ENCODE data around the gene SUZ12.
A peak's percentile ranks its signal among the peaks of the same experiment; 100 is the strongest.
"Not testable (repeated sequence)": the region's sequence is repeated elsewhere in the genome, so short reads cannot be mapped to it uniquely, and the experiment has no call there.

Gene SUZ12

DNA sequence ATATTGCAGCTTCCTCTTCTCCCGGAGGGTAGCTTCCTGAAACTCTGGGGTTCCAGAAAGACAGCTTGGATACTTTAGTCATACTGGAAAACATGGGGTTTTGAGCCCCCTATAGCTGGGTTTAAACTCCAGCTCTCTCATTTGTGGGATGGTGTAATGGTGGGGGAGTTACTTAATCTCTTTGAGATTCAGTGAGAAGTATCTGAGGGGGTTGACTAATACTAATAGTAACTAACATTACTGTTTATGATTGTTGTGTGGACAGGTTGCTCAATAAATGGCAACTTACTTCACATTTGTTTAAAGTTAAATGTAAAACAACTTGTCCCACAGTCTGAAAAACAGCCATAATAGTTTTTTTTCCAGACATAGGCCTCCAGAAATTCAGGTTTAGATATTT lies 5.1 kb upstream of the SUZ12 start:
- DNase-seq (ENCODE audit: low read depth), result no peak
- no peak overlapping the region for H3K4me3 ChIP-seq (ENCODE audit: low read depth, low read length)
- TF ChIP-seq, protein P1, sequence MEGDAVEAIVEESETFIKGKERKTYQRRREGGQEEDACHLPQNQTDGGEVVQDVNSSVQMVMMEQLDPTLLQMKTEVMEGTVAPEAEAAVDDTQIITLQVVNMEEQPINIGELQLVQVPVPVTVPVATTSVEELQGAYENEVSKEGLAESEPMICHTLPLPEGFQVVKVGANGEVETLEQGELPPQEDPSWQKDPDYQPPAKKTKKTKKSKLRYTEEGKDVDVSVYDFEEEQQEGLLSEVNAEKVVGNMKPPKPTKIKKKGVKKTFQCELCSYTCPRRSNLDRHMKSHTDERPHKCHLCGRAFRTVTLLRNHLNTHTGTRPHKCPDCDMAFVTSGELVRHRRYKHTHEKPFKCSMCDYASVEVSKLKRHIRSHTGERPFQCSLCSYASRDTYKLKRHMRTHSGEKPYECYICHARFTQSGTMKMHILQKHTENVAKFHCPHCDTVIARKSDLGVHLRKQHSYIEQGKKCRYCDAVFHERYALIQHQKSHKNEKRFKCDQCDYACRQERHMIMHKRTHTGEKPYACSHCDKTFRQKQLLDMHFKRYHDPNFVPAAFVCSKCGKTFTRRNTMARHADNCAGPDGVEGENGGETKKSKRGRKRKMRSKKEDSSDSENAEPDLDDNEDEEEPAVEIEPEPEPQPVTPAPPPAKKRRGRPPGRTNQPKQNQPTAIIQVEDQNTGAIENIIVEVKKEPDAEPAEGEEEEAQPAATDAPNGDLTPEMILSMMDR (IDR thresholded peaks at IDR 0.05; ENCODE audit: insufficient read depth, low read depth, low read length, missing control alignments), result no peak

DNA sequence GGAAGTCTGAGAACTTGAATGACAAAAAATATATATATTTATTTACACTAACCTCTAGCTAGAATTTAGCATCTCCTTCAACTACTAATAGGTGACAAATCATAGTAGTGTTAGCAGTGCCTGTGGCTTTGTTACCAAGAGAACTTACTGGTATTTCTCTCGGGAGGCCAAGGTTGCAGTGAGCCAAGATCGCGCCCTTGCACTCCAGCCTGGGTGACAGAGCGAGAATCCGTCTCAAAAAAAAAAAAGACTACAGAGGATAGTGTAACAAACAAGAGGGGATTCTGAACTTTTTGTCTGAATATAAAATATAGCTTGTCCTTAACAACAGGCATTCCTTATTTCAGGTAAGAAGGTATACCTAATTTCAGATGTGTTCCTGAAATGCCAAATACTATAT lies 1.3 kb upstream of the SUZ12 start:
- TF ChIP-seq, protein P1 (IDR thresholded peaks at IDR 0.05; ENCODE audit: insufficient read depth, low read depth, low read length, missing control alignments), result no peak
- no peak for DNase-seq (ENCODE audit: low read depth)
- no peak overlapping the region for H3K4me3 ChIP-seq (ENCODE audit: low read depth, low read length)

DNA sequence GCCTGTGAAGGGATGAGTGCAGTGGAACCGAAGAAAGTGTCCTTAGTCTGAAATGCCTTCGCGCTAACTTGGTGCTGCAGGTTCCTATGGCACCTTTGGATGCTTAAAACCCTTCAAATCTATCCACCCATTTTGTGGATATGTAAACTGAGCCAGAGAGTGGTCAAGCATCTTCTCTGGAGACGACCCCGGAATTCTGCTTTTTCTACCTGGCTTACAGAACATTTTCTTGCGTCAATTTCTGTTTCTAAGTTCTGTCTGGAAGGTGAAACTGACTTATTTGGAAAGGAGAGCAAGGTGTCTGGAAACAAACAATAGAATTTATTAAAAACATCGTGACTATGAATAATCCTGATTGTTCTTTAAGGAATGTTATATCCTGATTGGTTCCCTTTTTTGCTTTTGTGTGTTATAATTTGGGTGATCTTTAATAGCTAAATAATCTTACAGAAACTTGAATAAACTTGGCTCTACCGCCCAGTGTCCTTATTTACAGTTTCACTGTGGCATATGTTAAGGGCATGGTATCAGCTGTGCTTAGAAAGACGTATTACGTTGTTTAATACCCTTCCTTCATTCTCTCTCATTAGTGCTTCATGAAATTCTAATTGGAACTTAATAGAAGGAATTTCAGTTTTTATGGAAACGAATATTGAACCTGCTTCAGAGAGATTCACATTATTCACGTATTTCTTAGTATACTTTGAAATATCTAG lies 1.3 kb downstream of the SUZ12 start:
- not testable (repeated sequence) for DNase-seq (ENCODE audit: low read depth)
- peak overlapping the region; percentile 75 for H3K4me3 ChIP-seq (ENCODE audit: low read depth, low read length)

DNA sequence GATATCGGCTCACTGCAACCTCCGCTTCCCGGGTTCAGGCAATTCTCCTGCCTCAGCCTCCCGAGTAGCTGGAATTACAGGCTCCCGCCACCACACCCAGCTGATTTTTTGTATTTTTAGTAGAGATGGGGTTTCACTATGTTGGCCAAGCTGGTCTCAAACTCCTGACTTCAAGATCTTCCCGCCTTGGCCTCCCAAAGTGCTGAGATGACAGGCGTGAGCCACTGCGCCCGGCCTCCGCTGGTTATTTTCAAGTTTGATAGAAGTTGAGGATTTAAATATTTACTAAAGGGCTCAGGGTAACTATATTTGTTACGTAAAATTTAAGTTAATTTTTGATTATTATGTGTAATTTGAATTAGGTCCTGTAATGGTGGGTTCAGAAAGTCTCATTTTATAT lies 5.1 kb downstream of the SUZ12 start:
- not testable (repeated sequence) for DNase-seq (ENCODE audit: low read depth); H3K4me3 ChIP-seq (ENCODE audit: low read depth, low read length)

DNA sequence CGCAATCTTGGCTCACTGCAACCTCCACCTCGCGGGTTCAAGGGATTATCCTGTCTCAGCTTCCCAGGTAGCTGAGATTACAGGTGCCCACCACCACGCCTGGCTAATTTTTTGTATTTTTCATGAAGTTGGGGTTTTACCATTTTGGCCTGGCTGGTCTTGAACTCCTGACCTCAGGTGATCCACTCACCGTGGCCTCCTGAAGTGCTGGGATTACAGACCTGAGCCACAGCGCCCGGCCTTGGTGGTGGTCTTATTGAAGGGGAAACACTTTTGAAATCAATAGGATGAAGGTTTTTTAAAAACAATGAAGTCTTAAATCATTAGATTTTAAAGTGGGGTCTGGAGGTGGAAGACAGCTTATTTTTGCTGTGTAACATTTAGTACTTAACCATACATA lies 5.6 kb downstream of the SUZ12 start:
- DNase-seq (ENCODE audit: low read depth); H3K4me3 ChIP-seq (ENCODE audit: low read depth, low read length): not testable (repeated sequence)

DNA sequence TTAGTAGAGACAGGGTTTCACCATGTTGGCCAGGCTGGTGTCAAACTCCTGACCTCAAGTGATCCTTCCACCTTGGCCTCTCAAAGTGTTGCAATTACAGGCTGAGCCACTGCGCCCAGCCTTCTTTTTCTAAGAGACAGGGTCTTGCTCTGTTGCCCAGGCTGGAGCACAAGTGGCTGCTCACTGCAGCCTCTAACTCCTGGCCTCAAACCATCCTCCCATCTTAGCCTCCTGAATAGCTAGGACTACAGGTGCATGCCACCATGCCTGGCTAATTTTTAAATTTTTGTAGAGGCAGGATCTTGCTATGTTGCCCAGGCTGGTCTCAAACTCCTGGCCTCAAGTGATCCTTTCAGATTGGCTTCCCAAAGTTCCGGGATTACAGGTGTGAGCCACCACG lies 15.1 kb downstream of the SUZ12 start:
- not testable (repeated sequence) for DNase-seq (ENCODE audit: low read depth); H3K4me3 ChIP-seq (ENCODE audit: low read depth, low read length)

DNA sequence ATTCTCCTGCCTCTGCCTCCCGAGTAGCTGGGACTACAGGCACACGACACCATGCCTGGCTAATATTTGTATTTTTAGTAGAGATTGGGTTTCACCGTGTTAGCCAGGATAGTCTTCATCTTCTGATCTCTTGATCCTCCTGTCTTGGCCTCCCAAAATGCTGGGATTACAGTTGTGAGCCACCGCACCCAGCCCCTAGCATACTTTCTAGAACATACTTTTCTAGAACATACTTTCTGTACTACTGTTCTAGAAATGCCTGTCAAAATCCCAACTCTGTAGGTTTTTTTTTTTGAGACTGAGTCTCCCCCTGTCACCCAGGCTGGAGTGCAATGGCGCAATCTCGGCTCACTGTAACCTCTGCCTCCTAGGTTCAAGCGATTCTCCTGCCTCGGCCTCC lies 27.3 kb downstream of the SUZ12 start:
- H3K4me3 ChIP-seq (ENCODE audit: low read depth, low read length); DNase-seq (ENCODE audit: low read depth): not testable (repeated sequence)

DNA sequence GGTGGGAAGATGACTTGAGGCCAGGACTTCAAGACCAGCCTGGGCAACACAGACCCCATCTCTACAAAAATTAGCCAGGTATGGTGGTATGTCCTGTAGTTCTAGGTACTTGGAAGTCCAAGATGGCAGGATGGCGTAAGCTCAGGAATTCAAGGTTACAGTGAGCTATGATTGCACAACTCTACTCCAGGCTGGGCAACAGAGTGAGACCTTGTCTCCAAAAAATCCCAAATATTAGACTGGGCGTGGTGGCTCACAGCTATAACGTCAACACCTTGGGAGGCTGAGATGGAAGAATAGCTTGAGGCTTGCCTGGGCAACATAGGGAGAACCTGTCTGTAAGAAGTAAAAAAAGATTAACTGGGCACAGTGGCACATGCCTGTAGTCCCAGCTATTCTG lies 30.8 kb downstream of the SUZ12 start:
- DNase-seq (ENCODE audit: low read depth), result no peak

DNA sequence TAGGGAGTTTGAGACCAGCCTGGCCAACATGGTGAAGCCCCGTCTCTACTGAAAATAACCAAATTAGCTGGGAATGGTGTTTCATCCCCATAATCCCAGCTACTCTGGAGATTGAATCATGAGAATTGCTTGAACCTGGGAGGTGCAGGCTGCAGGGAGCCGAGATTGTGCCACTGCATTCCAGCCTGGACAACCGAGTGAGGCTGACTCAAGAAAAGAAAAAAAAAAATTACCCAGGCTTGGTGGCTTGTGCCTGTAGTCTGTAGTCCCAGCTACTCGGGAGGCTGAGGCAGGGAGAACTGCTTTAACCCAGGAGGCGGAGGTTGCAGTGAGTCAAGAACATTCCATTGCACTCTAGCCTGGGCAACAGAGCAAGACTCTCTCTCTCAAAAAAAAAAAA lies 33.6 kb downstream of the SUZ12 start:
- DNase-seq (ENCODE audit: low read depth); H3K4me3 ChIP-seq (ENCODE audit: low read depth, low read length): not testable (repeated sequence)

More for the DNA sequence above, 30.8 kb downstream of the SUZ12 start:
- TF ChIP-seq, protein P1 (IDR thresholded peaks at IDR 0.05; ENCODE audit: insufficient read depth, low read depth, low read length, missing control alignments), result no peak
- H3K4me3 ChIP-seq (ENCODE audit: low read depth, low read length), result no peak overlapping the region

DNA sequence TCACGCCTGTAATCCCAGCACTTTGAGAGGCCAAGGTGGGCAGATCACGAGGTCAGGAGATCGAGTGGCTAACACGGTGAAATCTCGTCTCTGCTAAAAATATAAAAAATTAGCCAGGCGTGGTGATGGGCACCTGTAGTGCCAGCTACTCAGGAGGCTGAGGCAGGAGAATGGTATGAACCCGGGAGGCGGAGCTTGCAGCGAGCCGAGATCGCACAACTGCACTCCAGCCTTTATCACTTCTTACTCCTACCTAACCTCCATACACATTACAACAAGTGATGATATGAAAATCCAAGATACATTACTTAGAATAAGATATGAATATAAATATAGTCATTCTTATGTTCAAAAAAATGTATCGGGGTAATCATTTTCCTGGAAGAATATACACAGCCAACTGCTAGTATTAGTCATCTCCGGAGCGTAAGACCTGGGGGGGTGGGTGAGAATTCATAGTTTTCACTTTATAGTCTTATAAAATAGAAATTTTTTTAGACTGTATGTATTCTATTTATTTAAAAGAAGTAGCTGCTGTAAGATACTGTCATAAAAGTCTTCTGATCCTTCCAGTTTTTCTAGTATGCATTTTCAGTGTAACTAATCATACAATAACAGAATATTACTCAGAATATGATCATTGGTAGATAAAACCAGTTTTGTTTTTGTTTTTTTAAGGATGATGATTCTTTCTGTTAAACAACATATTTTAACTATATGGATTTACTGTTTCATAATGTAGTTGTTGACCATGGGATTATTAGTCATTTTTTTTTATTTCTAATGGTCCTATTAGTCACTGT lies 37.7 kb downstream of the SUZ12 start:
- not testable (repeated sequence) for H3K4me3 ChIP-seq (ENCODE audit: low read depth, low read length); DNase-seq (ENCODE audit: low read depth)

DNA sequence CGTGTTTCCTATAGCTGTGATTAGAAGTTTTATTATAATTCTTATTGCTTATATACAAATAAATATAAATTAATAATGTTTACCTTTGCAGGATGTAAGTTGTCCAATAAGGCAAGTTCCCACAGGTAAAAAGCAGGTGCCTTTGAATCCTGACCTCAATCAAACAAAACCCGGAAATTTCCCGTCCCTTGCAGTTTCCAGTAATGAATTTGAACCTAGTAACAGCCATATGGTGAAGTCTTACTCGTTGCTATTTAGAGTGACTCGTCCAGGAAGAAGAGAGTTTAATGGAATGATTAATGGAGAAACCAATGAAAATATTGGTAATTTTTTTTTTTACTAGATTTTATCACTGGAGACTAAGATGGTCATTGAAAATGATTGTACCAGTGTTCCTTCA lies 38.6 kb downstream of the SUZ12 start:
- DNase-seq (ENCODE audit: low read depth); H3K4me3 ChIP-seq (ENCODE audit: low read depth, low read length): not testable (repeated sequence)

DNA sequence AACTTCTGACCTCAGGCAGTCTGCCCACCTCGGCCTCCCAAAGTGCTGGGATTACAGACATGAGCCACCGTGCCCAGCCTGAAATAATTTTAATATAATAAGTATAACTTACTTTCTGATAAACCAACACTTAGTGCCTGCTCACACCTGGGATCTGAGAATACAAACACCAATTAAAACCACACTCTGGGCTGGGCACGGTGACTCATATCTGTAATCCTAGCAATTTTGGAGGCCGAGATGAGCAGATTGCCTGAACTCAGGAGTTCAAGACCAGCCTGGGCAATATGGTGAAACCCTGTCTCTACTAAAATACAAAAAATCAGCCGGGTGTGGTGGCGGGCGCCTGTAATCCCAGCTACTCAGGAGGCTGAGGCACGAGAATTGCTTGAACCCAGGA lies 55.0 kb downstream of the SUZ12 start:
- DNase-seq (ENCODE audit: low read depth); H3K4me3 ChIP-seq (ENCODE audit: low read depth, low read length): not testable (repeated sequence)

Measured in GM12865 (cell line).